ENCODE measurements around the gene ABCB8. TPM values are rescaled to one million over a fixed set of nuclear protein-coding genes. Genes with fewer than 3 reads are reported as not detected.

The ABCB8 gene
- total and polyA plus RNA-seq, 2 of the 8 experiments (the other 6 are each of a cell fraction or from before 2014, with no cell fraction given) = 17.7 to 27.0 TPM

GRCh38 chr7:151077705-151078232, 49.5 kb downstream of the ABCB8 start:
- FAIRE-seq = no peak
- H3K4me1 ChIP-seq (replicated peaks in 1 of 4; ENCODE audit: control insufficient read depth in 3 of 4, insufficient read depth in 4 of 4, low read length in 3 of 4) = peaks cover 0 to 35% (median 24%) of the 10 kb centered on the region in 4 experiments; a peak in 6 of 7 replicates

More at GRCh38 chr7:151077705-151078232, 49.5 kb downstream of the ABCB8 start:
- Histone ChIP-seq H2BK12ac (ENCODE audit: low read depth, low read length) (no peak overlapping the region), H3K18ac (ENCODE audit: extremely low read depth, low read length) (no peak overlapping the region), H2AFZ (ENCODE audit: low read length) (no peak overlapping the region), H3K4me3 (ENCODE audit: extremely low read depth in 1 of 4, insufficient read depth in 2 of 4, low read depth in 3 of 4, low read length in 4 of 4) (no peak overlapping the region), H4K5ac (ENCODE audit: insufficient read length, low read depth, low read length) (no peak overlapping the region), H3K27ac (ENCODE audit: low read depth, low read length) (no peak overlapping the region), H3K36me3 (ENCODE audit: control insufficient read depth in 2 of 4, insufficient read depth in 4 of 4, low read length in 3 of 4) (peaks cover 10 to 29% (median 27%) of the 10 kb centered on the region in 4 experiments), H2BK120ac (replicated peaks; ENCODE audit: low read depth, low read length) (no peak overlapping the region), H3K4ac (replicated peaks; ENCODE audit: insufficient read length, low read depth, low read length) (no peak overlapping the region), H3K79me1 (ENCODE audit: low read depth, low read length) (peaks cover 12% of the 10 kb centered on the region), H3K23me2 (ENCODE audit: low read depth, low read length) (peaks cover 15% of the 10 kb centered on the region), H3K4me2 (ENCODE audit: insufficient read depth in 1 of 2, low read depth in 2 of 2, low read length in 2 of 2) (no peak overlapping the region; a peak in 1 of 4 replicates), H4K91ac (replicated peaks; ENCODE audit: insufficient read length, low read length) (no peak overlapping the region), H4K20me1 (replicated peaks in 1 of 2; ENCODE audit: control insufficient read depth in 1 of 2, insufficient read depth in 2 of 2, low read length in 2 of 2) (peaks cover 20 to 26% of the 10 kb centered on the region in 2 experiments), H4K8ac (ENCODE audit: extremely low read depth, insufficient read depth, low read length) (peak overlapping the region; percentile 84), H2BK15ac (ENCODE audit: low read length) (no peak overlapping the region), H2BK5ac (ENCODE audit: low read depth, low read length) (no peak overlapping the region), H2BK20ac (ENCODE audit: low read length) (no peak overlapping the region), H2AK5ac (ENCODE audit: low read depth, low read length) (no peak overlapping the region), H3K79me2 (ENCODE audit: control insufficient read depth in 1 of 2, insufficient read depth in 2 of 2, low read length in 2 of 2) (peaks cover 0 to 10% of the 10 kb centered on the region in 2 experiments; a peak in 1 of 4 replicates), H3K56ac (replicated peaks; ENCODE audit: insufficient read length, low read depth, low read length) (no peak overlapping the region), H3K23ac (ENCODE audit: insufficient read length) (no peak overlapping the region), H3K9ac (replicated peaks in 1 of 4; ENCODE audit: extremely low read depth in 1 of 4, low read depth in 3 of 4, low read length in 3 of 4) (no peak overlapping the region), H3K14ac (ENCODE audit: insufficient read length) (no peak overlapping the region), H3K9me3 (ENCODE audit: insufficient read depth in 2 of 2, low read depth in 1 of 2, low read length in 1 of 2) (no peaks in the 10 kb centered on the region), H3K27me3 (replicated peaks in 1 of 4; ENCODE audit: control insufficient read depth in 3 of 4, extremely low read depth in 1 of 4, insufficient read depth in 3 of 4, low read length in 3 of 4) (no peaks in the 10 kb centered on the region)
- no peak for DNase-seq (ENCODE audit: low read depth in 1 of 2, low spot score in 2 of 2)
- ChIA-PET POLR2A (ENCODE audit: partially characterized antibody) (interaction anchor here (0.7 to 4.9 kb wide), 12 partner anchors 7 to 69 kb away, joined by 3 to 77 read pairs (median 4); no protein-coding TSS in a partner anchor), CTCF (ENCODE audit: partially characterized antibody) (interaction anchor here (0.9 to 6.0 kb wide), 14 partner anchors 8 to 115 kb away, joined by 3 to 81 read pairs (median 8); no protein-coding TSS in a partner anchor)
- TF ChIP-seq RXRA (IDR thresholded peaks at IDR 0.05; ENCODE audit: insufficient read depth, low read depth, low read length) (no peak), NANOG (IDR thresholded peaks at IDR 0.05; ENCODE audit: insufficient read depth, low read depth, low read length, poor library complexity, severe bottlenecking) (no peak), CBX8 (IDR thresholded peaks at IDR 0.05; ENCODE audit: borderline replicate concordance, low read depth, low read length) (no peak), KDM5A (IDR thresholded peaks at IDR 0.05; ENCODE audit: low read length) (no peak), PHF8 (conservative IDR thresholded peaks at IDR 0.05; ENCODE audit: low read depth, low read length) (no peak), KDM1A (IDR thresholded peaks at IDR 0.05; ENCODE audit: borderline replicate concordance, low read length) (no peak), CEBPB (IDR thresholded peaks at IDR 0.05; ENCODE audit: low read depth, low read length) (no peak), EP300 (IDR thresholded peaks at IDR 0.05; ENCODE audit: borderline replicate concordance in 1 of 2, low read depth in 2 of 2, low read length in 2 of 2) (no peak)
- WGBS, 2 experiments (ENCODE audit: extremely low coverage in 1 of 2, insufficient coverage in 1 of 2, insufficient read length in 1 of 2, insufficient replicate concordance in 2 of 2, low coverage in 1 of 2, low lambda C conversion rate in 2 of 2, missing lambda C conversion rate in 1 of 2) = 85% methylated on average over 10 of the region's 10 CpGs; no CpG with 5 or more reads in 1 of the 2 experiments
